Purkinje cell (primary cell): Measurements from ENCODE around the gene CP. TPM values are rescaled to one million over a fixed set of nuclear protein-coding genes. Genes with fewer than 3 reads are reported as not detected.

Experiments
- polyA plus RNA-seq: library from polyadenylated mRNA; unstranded; fragments of >200 nt; fragmentation: Nextera tagmentation; gene quantifications from 2 replicates; pipeline ENCODE4 v1.2.1, GENCODE V29; 2014

Gene CP
- polyA plus RNA-seq = 0.85 TPM in 1 of 2 replicates, not detected in the other

GRCh38 chr3:149221783-149222517, at the start of gene CP:
CP (minus strand) TSS chr3:149221829; CDS start chr3:149221792, 37 bp downstream.

GRCh38 chr3:149129326-149130205, 92.1 kb downstream of the CP start, which contains the start of gene HPS3:
HPS3 (plus strand) TSS chr3:149129638; CDS start chr3:149129724, 86 bp downstream.

Other genes with a start within 250 kb of the CP start
- 92.8 and 95.4 TPM in 2 replicates for gene GYG1, start 230.3 kb downstream of the CP start, polyA plus RNA-seq
- 210 and 223 TPM in 2 replicates for gene HLTF, start 135.3 kb downstream of the CP start, polyA plus RNA-seq
- 16.9 and 18.3 TPM in 2 replicates for gene HPS3, start 92.2 kb downstream of the CP start, polyA plus RNA-seq
- 2.3 TPM in 1 of 2 replicates, not detected in the other for gene TM4SF18, start 111.8 kb upstream of the CP start, polyA plus RNA-seq
- gene TM4SF1, start 155.8 kb upstream of the CP start, polyA plus RNA-seq = 1.5 and 4.7 TPM in 2 replicates